ENCODE data around the gene SYCP2L.

GRCh38 chr6:10894958-10895357 lies 8.1 kb downstream of the SYCP2L start:
- TF ChIP-seq POLR2A (IDR thresholded peaks at IDR 0.05): no peak
- no peak for TF ChIP-seq POLR2AphosphoS5 (IDR thresholded peaks at IDR 0.05)
- TF ChIP-seq CTCF (IDR thresholded peaks at IDR 0.05): no peak

Measured in sigmoid colon (tissue), 4 donors.